Measurements from ENCODE around the gene KIAA1671.

KIAA1671 gene

DNA sequence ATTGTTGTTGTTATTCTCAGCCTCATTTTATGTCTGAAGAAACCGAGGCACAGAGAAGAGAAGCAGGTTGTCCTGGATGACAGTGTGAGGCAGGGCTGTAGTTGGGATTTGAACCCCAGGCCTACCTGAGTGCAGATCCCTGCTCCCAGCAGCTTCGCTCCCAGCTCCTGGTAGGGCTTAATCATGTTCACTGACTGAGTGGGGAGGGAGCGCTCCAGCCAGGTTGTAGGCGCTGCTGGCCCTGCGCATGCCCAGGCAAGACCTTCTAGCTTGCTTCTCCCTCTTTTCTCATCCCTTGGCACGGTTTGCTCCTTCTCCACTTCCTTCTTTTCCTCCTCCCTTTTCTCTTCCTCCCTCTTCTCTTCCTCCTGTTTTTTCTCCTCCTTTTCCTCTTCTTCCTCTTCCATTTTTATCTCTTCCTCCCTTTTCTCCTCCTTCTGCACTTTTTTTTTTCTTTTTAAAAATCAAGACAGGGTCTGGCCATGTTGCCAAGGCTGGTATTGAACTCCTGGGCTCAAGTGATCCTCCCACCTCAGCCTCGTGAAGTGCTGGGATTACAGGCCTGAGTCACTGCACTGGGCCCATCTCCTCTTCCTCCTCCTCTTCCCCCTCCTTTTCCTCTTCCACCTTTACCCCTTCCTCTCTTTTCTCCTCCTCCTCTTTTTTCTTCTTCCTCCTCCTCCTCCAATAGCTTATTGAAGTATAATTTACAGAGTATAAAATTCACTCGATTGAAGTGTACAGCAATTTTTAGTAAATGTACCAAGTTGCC, 109.3 kb downstream of the KIAA1671 start:
- DNase-seq: no peak

DNA sequence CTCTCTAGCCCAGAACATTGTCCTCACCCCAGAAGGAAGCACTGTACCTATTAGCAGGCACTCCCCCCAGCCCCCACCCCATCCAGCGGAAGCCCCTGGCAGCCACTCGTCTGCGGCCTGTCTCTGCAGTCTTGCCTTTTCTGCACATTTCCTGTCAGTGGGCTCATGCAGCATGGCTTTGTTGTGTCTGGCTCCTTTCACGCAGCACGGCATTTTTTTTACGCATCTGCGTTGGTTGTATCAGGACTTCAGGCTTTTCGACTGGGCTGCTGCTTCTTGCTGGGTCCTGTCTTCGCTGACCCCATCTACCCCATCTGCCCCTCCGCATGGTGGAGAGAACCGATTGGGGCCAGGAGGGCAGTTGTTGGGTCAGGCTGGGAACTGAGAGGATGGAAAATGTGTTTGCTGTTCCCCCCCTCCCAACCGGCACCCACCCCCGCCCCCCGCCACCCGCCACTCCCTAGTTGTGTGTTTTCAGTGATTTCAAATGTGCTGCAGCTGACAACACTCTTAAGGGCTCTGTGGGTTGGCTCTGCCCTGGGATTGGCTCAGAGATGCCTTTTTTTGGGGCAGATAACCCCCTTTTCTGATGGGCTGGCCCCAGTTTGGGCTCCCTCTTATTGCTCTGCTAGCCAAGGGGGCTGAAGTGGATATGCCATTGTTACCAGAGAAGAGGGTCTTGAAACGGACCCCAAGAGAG, 110.0 kb downstream of the KIAA1671 start:
- no peak for DNase-seq

DNA sequence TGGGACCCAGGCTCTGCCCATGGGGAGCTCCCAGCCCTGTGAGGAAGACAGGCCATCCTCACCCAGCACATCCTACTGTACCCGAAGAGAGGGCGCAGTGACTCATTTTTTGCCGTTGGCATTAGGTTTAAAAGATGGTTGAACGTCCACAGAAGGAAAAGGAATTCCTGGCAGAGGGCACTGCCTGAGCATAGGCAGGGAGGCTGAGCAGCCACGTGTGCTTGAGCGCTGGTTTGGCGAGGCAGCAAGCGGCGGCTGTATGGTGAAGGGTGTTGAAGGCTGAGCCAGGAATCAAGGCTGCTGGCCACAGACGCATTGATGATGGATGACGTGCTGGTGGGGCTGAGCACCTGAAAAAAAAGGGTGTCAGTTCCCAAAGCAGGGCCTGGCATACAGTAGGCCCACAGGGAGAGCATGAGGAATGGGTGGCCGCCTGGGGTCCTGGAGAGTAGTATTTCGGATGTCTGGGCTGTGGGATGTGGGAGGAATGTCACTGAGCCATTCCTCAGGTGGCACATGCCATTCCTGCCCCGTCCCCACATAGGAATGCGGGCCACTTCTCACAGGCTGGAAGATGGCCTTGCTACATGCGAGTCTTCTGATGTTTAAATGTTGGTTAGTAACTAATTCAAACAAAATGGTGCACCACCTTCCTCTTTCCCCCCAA, 112.5 kb downstream of the KIAA1671 start:
- no peak for DNase-seq

DNA sequence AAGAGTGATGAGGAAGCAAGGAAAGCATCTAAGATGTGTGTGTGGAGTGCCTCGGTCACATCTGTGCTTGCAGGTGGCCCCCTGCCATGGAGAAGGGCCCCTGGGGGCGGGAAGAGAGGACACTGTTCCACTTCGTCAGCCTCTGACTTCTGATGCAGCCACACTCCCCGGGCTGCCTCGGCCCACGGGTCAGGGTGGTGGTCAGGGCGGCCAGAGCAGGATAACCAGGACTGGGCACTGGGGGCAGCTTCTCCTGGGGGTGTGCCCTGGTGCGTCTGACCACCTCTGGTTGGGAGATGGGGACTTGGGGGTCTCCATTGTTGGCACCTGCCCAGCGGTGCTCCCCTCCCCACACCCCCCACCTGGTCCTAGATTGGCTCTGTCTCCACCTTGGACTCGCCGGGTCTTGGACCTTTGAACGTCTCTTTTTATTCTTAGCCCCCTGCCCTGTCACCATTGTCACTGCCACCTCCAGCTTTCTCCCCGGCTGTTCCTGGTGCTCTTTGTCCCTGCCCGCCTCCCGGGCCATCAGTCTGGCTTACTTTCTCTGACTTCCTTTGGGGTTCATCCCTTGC, 114.4 kb downstream of the KIAA1671 start:
- DNase-seq: no peak

DNA sequence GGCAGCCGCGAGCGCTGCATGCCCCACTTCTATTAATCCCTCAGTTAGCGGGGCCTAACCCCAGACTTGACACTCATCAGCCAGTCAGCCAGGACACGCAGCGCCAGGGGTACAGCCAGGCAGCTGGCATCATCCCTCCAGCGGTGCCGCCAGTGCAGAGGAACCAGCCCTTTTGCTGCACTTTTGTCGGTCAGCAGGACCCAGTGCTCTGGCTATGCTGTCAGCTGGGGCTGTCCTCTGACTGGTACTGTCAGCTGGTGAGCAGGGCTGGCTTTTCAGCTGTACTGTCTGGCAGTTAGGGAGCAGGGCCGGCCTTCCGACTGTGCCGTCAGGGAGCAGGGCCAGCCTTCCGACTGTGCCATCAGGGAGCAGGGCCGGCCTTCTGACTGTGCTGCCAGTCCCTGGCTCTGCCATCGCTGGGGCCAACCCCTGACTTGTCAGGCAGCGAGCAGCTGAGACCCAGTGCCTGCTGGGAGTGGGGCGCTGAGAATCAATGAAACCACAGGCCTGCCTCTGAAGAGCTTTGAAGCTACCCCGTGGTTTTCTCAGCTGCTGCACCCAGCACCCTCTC, 115.4 kb downstream of the KIAA1671 start:
- peak in 46 of 51 donors; percentile 9 to 86 (median 61) for DNase-seq

DNA sequence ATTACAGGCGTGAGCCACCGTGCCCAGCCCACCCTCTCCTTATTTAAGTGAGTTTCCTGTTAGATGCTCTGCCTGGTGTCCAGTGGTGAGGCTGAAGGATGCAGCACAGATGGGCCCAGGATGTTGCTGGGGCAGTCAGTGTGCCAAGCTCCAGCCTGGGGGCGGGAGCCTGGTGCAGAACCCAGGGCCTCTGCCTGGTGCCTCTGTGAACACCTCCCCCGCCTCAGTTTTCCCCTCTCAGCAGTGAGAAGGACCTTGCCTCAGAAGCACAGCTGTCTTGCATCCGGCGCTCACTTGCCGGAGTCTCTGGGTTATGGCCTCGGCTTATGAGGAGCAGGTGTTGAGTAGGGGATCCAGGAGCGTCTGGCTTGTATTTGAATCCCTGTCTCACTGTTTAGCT, 116.2 kb downstream of the KIAA1671 start:
- DNase-seq: no peak

DNA sequence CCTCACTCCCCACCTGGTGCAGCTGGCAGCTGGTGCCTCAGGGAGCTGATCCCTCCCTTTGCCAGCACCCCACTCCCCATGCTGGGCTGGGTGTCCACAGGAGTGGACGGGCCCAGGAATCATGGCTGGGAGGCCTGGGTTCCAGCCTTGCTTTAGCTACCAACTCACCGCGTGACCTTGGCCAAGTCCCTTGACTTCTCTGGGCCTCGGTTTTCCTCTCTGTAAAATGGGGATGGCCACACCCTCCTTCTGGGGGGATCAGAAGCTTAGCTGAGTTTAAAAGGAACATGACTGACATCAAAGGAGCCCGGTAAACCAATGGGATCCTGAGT, 116.9 kb downstream of the KIAA1671 start:
- no peak for DNase-seq

DNA sequence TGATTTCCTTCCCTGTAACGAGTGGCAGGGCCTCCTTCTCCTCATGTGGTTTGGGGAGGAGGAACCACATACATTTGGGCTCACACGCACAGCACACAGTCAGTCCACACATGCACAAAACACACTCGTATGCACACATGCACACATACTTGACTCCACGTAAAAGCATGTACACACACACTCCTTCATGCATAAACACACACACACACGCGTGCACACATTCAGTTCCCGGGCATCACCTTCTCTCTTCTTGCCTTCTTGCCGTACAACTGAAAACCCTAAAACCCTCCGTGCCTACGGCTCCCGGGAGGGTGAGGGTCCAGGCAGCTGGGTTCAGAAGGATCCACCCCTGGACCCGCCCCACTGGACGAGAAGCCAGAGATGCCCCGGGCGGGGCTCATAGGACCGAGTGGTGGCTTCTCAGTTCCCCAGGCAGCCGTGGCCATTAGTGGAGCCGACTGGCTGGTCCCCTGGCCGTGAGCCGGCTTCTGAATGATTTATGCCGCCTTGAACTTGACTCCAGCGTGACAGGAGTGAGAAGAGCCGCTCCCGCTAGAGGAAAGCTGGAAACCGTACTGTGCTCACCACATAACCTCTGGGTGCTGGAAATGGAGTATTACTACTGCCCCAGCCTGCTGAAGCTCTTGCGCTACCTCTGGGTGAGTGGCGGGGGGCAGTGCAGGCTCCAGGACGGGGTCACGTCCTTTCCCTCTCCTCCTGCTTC, 117.4 kb downstream of the KIAA1671 start:
- DNase-seq: no peak

DNA sequence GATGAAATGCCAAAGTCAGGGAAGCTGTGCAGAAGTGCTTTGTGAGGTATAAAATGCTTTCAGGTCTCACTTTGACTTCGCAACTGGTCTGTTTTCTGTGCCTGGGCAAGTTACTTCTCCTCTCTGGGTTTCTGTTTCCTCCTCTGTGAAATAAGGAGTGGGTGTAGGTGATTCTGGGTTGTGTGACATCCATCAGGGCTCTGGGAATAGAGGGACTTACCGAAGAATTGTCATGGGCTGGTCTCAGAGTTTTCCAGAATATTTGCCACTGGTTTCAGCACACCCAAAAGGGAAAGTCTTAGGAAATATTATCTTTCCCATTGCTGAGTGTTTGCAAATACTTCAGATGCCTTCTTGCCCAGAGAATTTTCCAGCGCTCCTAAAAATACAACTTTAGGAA, 118.4 kb downstream of the KIAA1671 start:
- DNase-seq: no peak

DNA sequence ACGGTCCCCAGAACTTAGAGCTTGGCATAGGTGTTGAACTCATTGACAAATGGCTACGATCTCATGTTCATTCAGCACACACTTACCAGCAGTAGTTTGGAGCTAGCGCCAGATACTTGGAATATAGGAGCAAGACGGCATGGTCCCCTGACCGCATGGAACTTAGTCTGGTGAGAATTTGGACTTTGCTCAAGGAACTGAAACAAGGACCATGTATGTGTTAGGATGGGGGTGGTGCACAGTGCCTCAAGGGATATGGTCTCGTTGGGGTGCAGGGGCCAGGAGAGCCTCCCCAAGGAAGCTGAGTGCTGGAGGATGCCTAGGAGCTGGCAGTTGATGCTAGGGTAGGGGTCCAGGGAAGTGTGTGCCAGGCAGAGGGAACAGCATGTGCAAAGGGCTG, 119.2 kb downstream of the KIAA1671 start:
- DNase-seq: no peak

DNA sequence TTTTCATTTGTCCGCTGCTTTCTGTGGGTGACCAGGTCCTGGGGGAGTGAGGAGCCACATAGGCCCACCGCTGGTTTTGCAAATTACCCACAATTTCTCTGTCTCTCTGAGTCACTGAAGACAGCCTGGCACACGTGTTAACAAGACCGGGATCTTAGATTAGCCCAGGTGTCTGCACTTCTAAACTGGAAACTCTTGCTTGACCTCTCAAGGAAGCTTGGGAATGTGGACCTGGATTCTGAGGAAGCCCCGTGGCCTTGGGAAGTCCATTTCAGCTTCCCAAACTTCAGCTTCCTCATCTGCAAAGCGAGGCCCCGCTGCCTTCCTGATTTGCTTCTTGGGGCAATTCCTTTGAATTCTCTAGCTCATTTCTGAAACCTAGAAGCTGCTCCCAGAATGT, 119.9 kb downstream of the KIAA1671 start:
- DNase-seq: no peak

DNA sequence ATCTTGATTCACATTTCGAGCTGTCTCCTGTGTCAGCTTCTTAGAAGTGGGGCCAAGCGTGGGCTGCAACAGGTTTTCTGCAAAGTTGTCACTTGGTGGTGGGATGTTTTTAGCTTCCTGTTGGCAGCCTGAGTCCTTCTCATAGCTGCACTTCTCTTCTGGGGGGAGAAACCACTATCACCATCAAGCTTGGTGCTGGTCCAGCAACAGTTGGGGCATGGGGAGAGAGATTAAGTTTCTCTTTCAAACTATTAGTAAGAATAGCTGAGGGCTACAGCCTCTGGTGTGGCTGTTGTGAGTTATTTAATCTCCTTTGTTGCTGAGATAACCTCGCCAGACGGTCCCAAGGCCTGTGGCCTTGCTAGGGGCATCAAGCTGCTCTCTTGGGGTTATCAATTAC, 123.8 kb downstream of the KIAA1671 start:
- no peak for DNase-seq

DNA sequence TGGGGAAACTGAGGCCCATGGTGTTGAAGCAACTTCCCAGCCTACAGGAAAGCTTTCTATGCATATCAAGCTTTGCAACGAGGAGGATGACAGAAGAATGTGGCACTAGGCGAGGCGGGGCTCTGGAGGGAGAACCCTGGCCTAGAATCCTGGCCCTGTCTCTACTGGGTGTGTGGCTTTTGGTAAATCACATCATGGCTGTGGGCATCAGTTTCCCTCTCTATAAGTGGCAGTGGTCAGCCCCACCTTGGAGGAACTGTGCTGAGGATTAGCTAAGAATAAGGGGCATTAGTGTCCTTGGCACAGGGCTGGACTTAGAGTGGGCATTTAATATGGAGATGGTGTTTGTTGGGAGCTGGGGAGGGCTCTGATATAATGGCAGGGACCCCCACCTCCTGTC, 124.5 kb downstream of the KIAA1671 start:
- DNase-seq: no peak

DNA sequence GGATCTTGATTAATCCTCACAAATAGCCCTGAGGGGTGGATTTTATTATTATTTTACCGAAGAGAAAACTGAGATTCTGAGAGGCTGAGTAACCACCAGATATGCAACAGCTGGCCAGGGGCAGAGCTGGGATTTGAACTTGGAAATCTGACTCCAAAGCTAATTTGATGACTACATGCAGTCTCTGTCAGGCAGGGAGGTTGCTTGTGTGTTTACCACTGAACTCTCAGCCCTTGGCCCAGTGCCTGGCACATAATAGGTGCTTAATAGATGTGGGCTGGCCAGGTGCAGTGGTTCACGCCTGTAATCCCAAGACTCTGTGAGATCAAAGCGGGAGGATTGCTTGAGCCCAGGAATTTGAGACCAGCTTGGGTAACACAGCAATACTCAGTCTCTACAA, 125.4 kb downstream of the KIAA1671 start:
- DNase-seq: no peak

DNA sequence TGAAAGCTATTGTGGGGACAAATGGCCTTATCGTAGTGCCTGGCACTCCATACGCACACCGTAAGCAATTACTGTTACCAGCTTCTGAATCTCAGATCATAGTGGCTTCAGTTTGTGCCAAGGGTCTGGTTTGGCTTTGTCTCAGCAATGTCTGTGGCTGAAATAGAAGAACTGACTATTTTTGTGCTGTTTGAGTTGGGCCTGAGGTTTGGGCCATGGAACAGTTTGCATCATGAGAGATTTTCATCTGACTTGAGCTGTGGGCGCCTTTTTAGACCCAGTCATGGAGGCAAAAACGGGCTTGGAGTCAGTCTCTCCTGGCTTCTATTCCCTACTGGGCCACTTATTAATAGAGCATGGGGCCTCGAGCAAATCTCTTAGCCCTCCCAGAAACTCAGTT, 126.1 kb downstream of the KIAA1671 start:
- DNase-seq: no peak

DNA sequence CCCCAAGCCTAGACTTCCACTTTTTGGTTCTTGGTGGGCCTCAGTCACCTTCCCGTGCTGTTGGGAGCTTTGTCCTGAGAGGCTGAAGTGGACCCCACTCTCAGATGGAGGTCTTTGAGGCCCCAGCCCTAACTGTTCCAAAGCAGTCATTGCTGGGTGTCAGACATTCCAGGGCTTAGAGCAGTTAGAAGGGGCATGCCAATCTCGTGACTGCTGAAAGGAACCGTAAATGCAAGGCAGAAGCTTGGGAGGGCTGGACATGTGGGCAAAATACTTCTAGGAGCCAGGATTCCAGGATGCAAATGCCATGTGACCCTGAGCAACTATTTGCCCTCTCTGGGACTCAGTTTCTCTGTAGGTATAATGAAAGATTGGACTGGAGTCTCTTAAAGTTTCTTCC, 128.3 kb downstream of the KIAA1671 start:
- DNase-seq: no peak

DNA sequence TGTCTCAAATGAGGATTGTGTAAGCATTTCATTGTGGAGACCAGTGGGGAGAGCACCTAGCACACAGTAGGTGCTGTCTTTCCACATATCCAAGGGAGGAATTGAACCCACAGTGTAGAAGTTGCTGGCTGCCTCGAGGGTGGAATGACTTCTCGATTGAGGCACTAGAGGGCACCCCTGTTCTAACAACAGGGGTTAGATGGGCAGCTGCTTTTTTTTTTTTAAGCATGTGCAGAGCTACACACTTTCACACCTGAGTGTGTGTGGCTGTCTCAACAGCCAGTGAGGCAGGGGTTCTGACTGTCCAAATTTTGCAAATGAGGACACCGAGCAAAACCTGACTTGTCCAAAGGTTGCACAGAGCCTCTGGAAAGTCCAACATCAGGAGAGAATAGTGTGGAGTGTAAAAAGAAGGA, 128.9 kb downstream of the KIAA1671 start:
- DNase-seq: no peak

DNA sequence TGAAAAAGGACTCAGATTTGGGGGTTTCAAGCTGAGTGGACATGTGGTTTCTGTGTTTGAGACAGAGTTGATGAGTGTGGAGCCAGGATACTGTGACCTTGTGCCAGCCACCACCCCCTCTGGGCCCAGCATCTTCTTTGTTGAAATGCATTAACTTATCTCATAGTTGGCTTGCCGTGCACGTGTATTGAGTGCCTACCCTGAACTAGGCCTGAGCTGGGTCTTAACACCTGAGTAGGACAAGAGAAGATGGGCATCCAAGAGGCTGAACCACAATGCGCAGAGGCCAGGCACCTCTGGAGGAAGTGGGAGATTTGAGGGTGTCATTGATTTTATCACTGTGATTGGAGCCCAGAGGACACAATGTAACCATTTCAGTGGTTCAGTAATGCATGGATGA, 129.6 kb downstream of the KIAA1671 start:
- DNase-seq: no peak

DNA sequence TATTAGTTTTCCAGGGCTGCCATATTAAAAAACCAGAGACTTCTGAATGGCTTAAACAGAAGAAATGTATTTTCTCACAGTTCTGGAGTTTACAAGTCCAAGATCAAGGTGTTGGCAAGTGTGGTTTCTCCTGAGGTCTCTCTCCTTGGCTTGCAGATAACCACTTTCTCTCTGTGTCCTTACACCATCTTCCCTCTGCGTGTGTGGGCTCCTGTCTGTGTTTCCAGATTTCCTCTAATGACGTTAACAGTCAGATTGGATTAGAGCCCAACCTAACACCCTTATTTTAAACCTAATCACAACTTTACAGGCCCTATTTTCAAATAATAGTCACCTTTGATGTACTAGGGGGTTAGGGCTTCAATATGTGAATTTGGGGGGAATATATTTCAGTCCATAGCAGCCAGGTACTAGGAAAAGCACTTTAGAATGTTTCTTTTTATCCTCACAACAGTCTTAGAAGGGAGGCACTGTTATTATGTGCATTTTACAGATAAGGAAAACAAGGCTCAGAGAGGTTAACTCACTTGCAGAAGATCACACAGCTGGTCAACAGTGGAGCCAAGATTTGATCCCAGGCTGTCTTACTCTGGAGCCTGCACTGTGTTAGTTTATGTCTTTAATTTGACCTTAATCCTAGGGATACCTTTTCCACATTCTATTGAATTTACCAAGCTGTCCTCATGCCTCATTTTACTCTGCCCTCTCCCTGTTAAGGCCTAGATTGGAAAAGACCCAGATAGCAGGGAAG, 130.7 kb downstream of the KIAA1671 start:
- DNase-seq: no peak

DNA sequence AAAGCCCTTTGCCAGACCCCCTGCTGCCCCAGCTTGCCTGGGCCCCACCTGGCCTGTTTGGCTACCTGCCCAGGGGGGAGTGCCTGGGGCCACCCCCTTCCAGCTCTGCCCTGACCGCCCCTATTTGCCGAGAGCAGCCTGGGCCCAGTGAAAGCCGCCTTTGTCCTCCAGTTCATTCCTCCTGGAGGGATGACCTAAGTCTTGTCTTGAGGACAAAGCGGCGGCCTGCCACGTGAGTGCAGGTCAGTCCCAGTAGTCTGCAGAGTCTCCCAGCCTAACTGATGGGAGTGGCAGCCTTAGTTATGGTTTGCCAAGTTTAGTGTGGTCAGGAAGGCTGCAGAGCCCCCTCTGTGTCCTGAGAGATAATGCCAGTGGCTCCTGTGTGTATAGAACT, 131.3 kb downstream of the KIAA1671 start:
- DNase-seq: peak in 26 of 51 donors; percentile 7 to 74 (median 32)

Measured in hypothalamus (tissue), 51 donors.